Lower leg skin (tissue), 3 donors: ENCODE results near the gene ERH.

ENCODE experiments used
- CTCF ChIP-seq, 3 donors: fragments of 450-650 bp; IDR thresholded peaks; one replicate each; pipeline ENCODE4 v1.5.1; 2016; ENCODE audit warnings: antibody characterized with exemption in 3 of 3, mild to moderate bottlenecking in 3 of 3, moderate library complexity in 2 of 3
- POLR2A ChIP-seq, 2 donors: fragments of 450-650 bp; IDR thresholded peaks; one replicate each; pipeline ENCODE4 v1.6.1; 2016 to 2017; ENCODE audit warnings: antibody characterized with exemption in 2 of 2, mild to moderate bottlenecking in 1 of 2, moderate library complexity in 1 of 2

GRCh38 chr14:69441948-69442347 is 43.8 kb upstream of the ERH start:
- TF ChIP-seq POLR2A (IDR thresholded peaks at IDR 0.05) (no peak), CTCF (IDR thresholded peaks at IDR 0.05) (no peak)
